ENCODE results near the gene C14orf119.

DNA sequence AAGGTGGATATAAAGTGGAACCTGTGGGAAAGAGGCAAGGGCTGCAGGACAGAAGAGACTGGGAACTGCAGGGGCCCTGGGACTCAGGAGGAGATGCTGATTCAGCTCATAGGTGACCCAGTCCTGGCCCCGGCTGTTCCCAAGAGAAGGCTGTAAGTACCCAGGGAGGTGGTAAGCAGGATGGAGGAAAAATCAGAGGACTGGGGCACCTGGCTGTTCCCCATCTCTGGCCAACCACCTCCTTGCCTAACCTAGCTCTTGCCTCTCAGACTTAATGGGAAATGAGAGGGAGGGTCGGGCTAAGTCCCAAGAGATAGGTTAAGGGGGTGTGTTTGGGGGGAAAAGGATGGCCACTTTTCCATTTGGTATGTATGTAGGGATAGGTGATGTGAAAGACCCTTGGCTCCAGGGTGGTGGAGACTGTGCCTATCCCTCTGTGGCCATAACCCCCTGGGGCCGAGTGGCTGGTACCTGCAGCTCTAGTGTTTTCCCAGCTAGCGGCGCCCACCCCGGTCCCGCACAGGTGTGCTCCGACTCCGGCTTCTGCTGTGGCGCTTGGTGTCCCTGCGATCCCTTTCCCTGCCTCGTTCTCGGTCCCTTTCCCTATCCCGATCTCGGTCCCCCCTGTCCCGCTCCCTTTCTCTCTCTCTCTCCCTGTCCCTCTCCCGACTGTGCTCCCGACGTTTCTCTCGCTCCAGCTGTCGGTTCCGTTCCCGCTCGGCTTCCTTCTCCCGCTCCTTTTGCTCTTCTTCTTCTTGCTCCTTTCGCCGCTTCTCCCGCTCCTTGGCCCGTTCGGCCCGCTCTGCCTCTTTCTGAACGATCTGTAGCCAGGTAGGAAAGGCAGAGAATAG is 36.4 kb upstream of the C14orf119 start:
- TF ChIP-seq CTCF (IDR thresholded peaks at IDR 0.05; ENCODE audit: low read length) (no peak), EZH2 (IDR thresholded peaks at IDR 0.05; ENCODE audit: borderline replicate concordance, low read length) (no peak)
